ENCODE data around the gene PPFIA4.

The PPFIA4 gene

DNA sequence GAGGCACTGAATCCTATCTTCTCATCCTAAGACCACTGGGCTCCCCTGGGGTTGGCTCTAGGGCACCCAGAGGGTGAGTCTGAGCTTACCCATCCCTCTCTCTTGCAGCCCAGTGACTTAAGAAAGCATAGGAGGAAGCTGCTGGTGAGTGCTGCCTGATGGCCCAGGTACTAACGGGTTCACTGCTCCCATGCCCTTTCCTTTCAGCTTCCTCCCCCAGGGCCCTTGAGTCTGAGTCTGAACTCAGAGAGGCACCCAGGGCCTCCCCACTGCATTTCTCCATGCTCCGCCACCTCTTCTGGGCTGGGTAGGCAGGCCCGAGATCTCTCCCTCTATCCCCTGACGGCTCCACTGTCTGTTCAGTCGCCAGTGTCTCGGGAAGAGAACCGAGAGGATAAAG, 29.7 kb downstream of the PPFIA4 start:
- Histone ChIP-seq H3K4me1 (ENCODE audit: low read length) (no peaks in the 10 kb centered on the region), H3K36me3 (replicated peaks; ENCODE audit: insufficient read depth, low read length) (no peaks in the 10 kb centered on the region), H3K27ac (ENCODE audit: low read length) (no peak overlapping the region), H2AFZ (ENCODE audit: low read length) (no peak overlapping the region), H3K27me3 (replicated peaks; ENCODE audit: insufficient read depth, low read length) (no peaks in the 10 kb centered on the region), H3K4me2 (ENCODE audit: low read depth, low read length) (no peak overlapping the region), H3K9me2 (replicated peaks; ENCODE audit: insufficient read depth, low read length) (no peaks in the 10 kb centered on the region), H3F3A (ENCODE audit: insufficient read depth, low read length) (no peaks in the 10 kb centered on the region), H3K9ac (ENCODE audit: low read length) (no peak overlapping the region), H4K20me1 (ENCODE audit: insufficient read depth, low read length) (no peaks in the 10 kb centered on the region), H3K79me2 (ENCODE audit: low read length) (no peaks in the 10 kb centered on the region), H3K9me3 (replicated peaks; ENCODE audit: insufficient read depth, low read length) (no peaks in the 10 kb centered on the region), H3K4me3 (ENCODE audit: low read length) (no peak overlapping the region)
- TF ChIP-seq, protein P1, sequence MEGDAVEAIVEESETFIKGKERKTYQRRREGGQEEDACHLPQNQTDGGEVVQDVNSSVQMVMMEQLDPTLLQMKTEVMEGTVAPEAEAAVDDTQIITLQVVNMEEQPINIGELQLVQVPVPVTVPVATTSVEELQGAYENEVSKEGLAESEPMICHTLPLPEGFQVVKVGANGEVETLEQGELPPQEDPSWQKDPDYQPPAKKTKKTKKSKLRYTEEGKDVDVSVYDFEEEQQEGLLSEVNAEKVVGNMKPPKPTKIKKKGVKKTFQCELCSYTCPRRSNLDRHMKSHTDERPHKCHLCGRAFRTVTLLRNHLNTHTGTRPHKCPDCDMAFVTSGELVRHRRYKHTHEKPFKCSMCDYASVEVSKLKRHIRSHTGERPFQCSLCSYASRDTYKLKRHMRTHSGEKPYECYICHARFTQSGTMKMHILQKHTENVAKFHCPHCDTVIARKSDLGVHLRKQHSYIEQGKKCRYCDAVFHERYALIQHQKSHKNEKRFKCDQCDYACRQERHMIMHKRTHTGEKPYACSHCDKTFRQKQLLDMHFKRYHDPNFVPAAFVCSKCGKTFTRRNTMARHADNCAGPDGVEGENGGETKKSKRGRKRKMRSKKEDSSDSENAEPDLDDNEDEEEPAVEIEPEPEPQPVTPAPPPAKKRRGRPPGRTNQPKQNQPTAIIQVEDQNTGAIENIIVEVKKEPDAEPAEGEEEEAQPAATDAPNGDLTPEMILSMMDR (IDR thresholded peaks at IDR 0.05; ENCODE audit: low read length) = no peak
- no peak for TF ChIP-seq EZH2 (optimal IDR thresholded peaks at IDR 0.05; ENCODE audit: low read depth, low read length)
- TF ChIP-seq EZH2phosphoT487 (IDR thresholded peaks at IDR 0.05; ENCODE audit: low read length) = no peak
- no peak for DNase-seq

- Histone ChIP-seq H3K9me2 (replicated peaks; ENCODE audit: insufficient read depth, low read length) (no peaks in the 10 kb centered on the region), H3K27ac (ENCODE audit: low read length) (no peak overlapping the region), H4K20me1 (ENCODE audit: insufficient read depth, low read length) (no peaks in the 10 kb centered on the region), H3K4me2 (ENCODE audit: low read depth, low read length) (no peak overlapping the region), H3K4me3 (ENCODE audit: low read length) (no peak overlapping the region), H3F3A (ENCODE audit: insufficient read depth, low read length) (no peaks in the 10 kb centered on the region), H3K9me3 (replicated peaks; ENCODE audit: insufficient read depth, low read length) (no peaks in the 10 kb centered on the region), H3K4me1 (ENCODE audit: low read length) (no peaks in the 10 kb centered on the region), H3K36me3 (replicated peaks; ENCODE audit: insufficient read depth, low read length) (no peaks in the 10 kb centered on the region), H3K79me2 (ENCODE audit: low read length) (no peaks in the 10 kb centered on the region), H2AFZ (ENCODE audit: low read length) (no peak overlapping the region), H3K27me3 (replicated peaks; ENCODE audit: insufficient read depth, low read length) (no peaks in the 10 kb centered on the region), H3K9ac (ENCODE audit: low read length) (no peak overlapping the region)
- TF ChIP-seq, protein P1 (IDR thresholded peaks at IDR 0.05; ENCODE audit: low read length) = peak; percentile 56
- no peak for TF ChIP-seq EZH2phosphoT487 (IDR thresholded peaks at IDR 0.05; ENCODE audit: low read length)
- no peak for DNase-seq
Measured at GRCh38 chr1:203056516-203056915, 30.2 kb downstream of the PPFIA4 start.

GRCh38 chr1:203057911-203058675, 31.8 kb downstream of the PPFIA4 start:
- H3K27ac ChIP-seq (ENCODE audit: low read length) = no peak overlapping the region
- H3K79me2 ChIP-seq (ENCODE audit: low read length) = no peaks in the 10 kb centered on the region
- H3F3A ChIP-seq (ENCODE audit: insufficient read depth, low read length) = no peaks in the 10 kb centered on the region
- H3K4me3 ChIP-seq (ENCODE audit: low read length) = no peak overlapping the region
- no peak for DNase-seq
- TF ChIP-seq, protein P1 (IDR thresholded peaks at IDR 0.05; ENCODE audit: low read length) = no peak
- TF ChIP-seq EZH2 (optimal IDR thresholded peaks at IDR 0.05; ENCODE audit: low read depth, low read length) = no peak
- TF ChIP-seq EZH2phosphoT487 (IDR thresholded peaks at IDR 0.05; ENCODE audit: low read length) = no peak
- H3K9me3 ChIP-seq (replicated peaks; ENCODE audit: insufficient read depth, low read length) = no peaks in the 10 kb centered on the region
- no peaks in the 10 kb centered on the region for H3K9me2 ChIP-seq (replicated peaks; ENCODE audit: insufficient read depth, low read length)
- no peaks in the 10 kb centered on the region for H4K20me1 ChIP-seq (ENCODE audit: insufficient read depth, low read length)
- no peaks in the 10 kb centered on the region for H3K36me3 ChIP-seq (replicated peaks; ENCODE audit: insufficient read depth, low read length)
- H3K9ac ChIP-seq (ENCODE audit: low read length) = no peak overlapping the region
- H3K4me2 ChIP-seq (ENCODE audit: low read depth, low read length) = no peak overlapping the region
- no peaks in the 10 kb centered on the region for H3K27me3 ChIP-seq (replicated peaks; ENCODE audit: insufficient read depth, low read length)
- H3K4me1 ChIP-seq (ENCODE audit: low read length) = no peaks in the 10 kb centered on the region
- H2AFZ ChIP-seq (ENCODE audit: low read length) = no peak overlapping the region

All from MM.1S (cell line).